Forelimb muscle (tissue), 1 donor: Measurements from ENCODE around the gene BDH1. TPM values are rescaled to one million over a fixed set of nuclear protein-coding genes. Genes with fewer than 3 reads are reported as not detected.
"Not testable (repeated sequence)": the region's sequence is repeated elsewhere in the genome, so short reads cannot be mapped to it uniquely, and the experiment has no call there.

Experiments used
- DNase-seq: peaks from one replicate; pipeline ENCODE4 v3.0.0-alpha.2; 2013; ENCODE audit warnings: low read depth
- polyA plus RNA-seq: library from polyadenylated mRNA; unstranded; fragments of 120-200 nt; gene quantifications from one replicate; pipeline ENCODE4 v1.2.1, GENCODE V29; 2013; ENCODE audit not compliant: insufficient read length

Gene BDH1
- polyA plus RNA-seq, 1 donor, result 4.1 TPM

DNA sequence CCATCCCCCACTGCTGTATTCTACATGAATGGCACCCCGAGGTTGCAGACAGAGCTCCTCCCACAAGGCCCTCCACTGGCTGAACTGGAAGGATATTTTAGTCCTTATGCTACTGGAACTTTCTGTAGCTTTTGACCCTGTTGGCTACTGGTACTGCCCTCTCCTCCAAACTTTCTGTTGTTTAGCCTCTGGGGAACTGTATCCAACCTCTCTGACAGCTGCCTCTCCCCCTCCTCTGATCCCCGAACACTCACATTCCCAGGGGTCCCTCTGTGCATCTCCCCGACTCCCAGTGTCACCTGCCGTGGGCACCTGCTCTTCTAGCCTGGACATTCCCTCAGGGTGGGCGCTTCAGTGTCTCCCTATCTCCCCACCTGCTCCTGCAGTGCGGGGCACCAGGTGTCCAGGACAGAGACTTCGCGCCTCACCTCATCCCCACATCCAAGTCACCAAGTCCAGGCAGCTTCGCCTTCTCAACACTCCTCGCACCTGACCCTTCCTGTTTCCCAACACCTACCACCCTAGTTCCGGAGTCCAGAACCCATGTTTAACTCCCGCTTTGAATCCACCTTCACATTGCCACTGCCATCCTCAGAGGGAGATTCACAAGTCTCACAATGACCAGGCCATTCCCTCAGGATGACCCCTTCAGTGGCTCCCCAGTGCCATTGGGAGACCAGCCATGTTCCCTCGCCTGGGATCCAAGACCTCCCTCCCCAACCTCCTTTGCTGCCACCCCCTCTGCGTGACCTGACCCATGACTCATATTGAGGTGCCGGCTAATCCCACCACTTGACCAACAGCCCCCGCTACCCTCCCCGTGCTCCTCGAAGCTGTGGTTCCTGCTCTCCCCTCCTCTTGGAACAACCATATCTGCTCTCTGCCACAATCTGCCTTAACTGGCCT is 34.2 kb downstream of the BDH1 start:
- no peak for DNase-seq

DNA sequence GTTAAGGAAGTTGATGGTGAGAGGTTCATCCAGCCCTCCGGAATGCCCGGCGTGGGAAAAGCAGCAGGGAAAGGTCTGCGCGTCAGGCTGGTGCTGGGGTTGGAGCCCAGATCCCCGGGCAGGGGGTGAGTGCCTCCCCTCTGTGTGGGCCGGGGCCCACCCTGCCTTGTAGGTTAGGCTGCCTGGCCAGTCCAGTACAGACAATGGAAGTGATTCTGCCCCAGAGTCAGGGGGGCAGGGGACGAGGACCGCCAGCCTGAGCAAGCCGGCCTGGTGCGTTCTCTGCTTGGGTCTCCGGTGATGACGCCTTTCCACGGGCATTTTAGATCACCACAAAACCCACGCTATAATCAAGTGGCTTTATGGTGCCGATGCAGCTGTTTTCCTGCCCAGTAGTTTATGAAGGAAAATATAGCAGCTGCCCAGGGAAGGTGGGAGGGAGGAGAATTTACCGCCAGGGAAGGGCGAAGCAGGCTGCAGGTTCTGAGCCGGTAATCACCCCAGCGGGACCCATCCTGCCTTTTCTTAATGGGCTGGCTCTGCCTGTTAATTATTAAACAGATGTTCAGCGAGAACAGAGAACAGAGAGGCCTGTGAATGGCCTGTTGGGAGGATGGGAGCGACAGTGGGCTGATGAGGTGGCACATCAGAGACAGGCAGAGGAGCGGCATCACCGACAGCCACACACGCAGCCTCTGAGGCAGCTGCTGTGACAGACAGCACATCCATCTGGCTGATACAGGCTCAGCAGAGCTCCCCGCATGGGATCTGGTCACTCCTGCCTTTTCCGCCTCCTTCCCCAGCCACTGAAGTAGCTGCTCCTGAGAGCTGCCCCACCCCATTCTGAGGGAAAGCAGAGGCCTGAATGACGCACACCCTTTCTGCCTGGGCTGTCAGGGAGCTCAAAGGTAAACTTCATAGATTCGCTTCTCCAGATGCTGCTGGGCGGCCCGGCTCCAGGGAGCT is 35.2 kb downstream of the BDH1 start:
- no peak for DNase-seq

DNA sequence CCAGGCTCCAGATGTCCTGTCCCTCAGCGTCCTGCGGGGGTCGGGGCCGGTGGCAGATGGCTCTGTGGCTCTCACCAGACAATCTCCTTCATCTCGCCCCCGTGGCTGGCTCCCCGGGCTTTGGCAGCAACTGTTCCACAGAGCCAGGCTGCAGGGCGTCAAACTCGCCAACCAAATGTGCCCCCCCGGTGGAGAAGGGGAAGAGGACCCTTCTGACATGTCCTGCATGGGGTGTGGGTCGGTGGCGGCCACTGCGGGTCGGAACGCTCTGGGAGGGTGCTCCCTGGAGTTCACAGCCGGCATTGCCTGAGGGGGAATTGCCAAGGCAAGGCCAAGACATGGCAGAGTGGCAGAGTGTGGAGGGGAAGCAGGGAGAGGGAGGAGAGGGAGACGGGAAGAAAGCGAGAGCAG is 36.0 kb downstream of the BDH1 start:
- DNase-seq, result no peak

DNA sequence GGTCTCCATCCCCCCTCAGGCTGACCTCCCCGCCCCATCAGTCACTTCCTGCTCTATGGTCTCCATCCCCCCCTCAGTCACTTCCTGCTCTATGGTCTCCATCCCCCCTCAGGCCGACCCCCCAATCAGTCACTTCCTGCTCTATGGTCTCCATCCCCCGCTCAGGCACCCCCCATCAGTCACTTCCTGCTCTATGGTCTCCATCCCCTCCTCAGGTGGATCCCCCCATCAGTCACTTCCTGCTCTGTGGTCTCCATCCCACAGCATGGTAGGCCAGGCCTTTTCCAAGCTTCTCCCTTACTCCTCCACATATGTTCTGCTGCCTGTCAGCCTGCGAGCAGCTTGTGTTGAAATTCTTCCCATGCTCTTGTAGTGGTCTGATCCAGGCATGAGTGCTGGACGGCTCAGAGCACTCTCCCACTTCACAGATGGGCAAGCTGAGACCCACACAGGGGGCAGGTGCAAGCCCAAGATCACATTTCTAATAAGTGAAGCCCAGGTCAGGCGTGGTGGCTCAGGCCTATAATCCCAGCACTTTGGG is 36.8 kb downstream of the BDH1 start:
- DNase-seq, result no peak

DNA sequence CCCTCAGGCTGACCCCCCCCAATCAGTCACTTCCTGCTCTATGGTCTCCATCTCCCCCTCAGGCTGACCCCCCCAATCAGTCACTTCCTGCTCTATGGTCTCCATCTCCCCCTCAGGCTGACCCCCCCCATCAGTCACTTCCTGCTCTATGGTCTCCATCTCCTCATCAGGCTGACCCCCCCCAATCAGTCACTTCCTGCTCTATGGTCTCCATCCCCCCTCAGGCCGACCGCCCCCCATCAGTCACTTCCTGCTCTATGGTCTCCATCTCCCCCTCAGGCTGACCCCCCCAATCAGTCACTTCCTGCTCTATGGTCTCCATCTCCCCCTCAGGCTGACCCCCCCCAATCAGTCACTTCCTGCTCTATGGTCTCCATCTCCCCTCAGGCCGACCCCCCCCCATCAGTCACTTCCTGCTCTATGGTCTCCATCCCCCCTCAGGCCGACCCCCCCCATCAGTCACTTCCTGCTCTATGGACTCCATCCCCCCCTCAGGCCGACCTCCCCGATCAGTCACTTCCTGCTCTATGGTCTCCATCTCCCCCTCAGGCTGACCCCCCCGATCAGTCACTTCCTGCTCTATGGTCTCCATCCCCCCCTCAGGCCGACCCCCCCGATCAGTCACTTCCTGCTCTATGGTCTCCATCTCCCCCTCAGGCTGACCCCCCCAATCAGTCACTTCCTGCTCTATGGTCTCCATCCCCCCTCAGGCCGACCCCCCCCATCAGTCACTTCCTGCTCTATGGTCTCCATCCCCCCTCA is 37.7 kb downstream of the BDH1 start:
- DNase-seq, result not testable (repeated sequence)

DNA sequence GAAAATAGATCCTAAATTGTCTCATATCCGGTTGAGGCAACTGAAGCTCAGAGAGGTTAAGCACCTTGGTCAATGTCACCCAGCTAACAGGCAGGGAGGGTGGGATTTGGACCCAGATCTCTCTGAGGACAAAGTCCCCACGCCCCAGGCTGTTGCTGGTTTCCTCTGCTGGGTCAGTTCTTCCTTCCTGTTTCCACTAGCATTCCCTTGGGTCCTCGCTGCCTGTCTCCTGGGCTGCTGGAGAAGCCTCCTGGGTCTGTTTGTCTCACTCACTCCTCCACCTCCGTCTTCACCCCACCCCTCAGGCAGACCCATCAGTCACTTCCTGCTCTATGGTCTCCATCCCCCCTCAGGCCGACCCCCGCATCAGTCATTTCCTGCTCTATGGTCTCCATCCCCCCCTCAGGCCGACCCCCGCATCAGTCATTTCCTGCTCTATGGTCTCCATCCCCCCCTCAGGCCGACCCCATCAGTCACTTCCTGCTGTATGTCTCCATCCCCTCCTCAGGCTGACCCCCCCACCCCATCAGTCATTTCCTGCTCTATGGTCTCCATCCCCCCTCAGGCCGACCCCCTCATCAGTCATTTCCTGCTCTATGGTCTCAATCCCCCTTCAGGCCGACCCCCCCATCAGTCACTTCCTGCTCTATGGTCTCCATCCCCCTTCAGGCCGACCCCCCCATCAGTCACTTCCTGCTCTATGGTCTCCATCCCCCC is 38.7 kb downstream of the BDH1 start:
- not testable (repeated sequence) for DNase-seq

DNA sequence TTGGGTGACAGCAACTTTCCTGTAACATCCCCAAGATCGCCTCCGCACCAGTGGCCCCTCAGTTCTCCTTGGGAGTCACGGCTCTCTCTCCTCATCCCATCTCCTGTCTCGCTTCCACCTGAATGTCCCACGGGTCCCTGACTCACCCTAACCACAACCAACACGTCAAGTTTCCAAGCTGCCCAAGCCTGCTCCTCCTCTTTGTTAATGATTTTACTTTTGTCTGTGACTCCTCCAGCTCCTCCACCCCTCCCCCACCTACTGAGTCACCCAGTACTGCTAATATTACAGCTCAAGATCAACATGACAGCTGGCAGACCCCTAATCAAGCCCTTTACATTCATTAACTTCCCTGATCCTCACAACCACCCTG is 39.3 kb downstream of the BDH1 start:
- DNase-seq, result no peak

DNA sequence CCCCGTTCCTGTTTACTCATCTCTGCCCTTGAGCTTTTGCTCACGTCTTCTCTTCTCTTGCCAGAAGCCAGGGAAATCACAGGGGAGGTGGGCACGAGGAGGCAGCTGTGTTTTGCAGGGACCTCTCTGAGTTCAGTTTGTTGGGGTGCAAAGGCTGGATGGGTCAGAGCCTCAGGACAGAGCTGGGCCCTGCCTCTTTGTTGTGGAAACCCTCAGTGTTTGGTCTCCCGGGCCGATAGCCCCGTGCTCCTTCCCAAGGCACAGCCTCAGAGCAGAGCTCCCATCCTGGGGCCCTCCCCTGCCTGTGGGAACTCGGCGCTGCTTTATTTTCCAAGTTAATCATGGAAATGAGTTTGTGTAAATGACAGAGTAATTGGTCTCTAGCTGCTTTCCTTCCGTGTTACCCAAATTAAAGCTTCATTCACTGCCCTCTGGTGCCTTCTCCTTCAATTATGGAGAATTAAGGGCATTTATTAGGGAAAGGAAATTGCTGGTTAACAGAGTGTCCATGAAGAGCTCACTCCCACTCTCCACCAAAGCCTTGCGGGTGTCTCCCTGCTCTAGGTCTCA is 40.9 kb downstream of the BDH1 start:
- DNase-seq, result no peak

DNA sequence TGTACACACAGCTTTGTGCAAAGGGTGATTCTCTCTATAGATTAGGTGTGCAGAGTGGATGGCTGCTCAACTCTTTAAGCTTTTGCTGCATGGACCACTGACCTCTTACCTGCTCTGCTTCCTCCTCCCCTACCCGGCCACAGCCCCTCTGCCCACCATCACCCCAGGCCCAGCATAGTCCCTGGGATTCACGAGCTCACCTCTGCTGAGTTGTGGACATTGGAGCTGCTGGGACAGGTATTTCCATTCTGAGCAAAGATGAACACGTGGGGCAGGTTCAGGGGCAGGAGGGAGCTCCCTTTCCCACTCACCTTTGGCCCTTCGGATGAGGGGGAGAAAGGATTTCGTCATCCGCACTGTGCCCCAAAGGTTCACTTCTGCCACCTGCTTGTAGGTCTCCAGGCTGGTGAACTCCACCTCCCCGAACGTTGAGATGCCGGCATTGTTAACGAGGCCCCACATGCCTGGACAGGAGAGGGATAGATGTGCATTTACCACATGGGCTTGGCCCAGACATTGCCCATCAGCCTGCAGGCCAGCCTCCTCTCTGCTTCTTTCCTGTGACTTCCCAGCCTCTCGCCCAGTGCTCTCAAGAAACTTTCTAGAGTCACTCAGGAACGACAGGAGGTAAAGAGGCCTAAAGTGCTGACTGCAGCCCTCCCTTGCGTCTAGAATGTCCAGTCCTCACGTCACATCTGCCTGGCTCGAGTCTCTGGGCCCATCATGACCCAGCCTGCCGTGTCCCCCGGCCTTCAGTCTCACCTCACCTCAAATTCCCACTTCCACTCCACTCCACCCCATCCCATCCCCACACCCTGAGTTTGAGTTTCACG is 41.6 kb downstream of the BDH1 start:
- DNase-seq, result no peak

DNA sequence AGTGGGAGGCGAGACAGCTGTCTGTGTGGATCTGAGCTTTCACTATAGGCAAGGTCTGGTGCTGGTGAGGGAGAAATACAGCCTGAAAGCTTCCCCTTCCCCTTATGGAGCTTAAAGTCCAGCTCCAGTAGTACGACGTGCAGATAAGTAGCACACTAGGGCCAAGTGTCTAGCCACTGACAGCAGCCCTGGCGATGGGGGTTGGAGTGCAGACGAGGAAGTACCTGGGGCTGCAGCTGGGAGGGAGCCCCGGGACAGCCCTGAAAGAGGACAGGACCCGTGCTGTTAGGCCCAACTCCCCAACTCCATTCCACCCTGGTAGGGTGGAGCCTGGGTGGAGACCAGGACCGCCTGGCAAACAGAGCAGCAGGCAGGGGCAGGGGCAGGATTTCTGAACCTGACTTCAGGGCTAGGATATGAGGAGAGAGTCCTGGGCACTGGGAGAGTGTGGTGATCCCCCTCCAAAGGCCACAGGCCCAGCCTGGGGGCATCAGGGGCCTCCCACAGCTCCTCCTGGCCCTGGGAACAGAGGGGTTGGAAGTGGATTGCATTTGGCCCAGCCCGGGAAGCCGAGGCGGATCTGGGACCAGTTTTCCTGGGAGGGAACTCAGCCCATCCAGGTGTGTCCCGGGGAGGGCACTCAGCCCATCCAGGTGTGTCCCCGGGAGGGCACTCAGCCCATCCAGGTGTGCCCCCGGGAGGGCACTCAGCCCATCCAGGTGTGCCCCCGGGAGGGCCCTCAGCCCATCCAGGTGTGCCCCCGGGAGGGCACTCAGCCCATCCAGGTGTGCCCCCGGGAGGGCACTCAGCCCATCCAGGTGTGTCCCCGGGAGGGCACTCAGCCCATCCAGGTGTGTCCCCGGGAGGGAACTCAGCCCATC is 42.8 kb downstream of the BDH1 start:
- no peak for DNase-seq

DNA sequence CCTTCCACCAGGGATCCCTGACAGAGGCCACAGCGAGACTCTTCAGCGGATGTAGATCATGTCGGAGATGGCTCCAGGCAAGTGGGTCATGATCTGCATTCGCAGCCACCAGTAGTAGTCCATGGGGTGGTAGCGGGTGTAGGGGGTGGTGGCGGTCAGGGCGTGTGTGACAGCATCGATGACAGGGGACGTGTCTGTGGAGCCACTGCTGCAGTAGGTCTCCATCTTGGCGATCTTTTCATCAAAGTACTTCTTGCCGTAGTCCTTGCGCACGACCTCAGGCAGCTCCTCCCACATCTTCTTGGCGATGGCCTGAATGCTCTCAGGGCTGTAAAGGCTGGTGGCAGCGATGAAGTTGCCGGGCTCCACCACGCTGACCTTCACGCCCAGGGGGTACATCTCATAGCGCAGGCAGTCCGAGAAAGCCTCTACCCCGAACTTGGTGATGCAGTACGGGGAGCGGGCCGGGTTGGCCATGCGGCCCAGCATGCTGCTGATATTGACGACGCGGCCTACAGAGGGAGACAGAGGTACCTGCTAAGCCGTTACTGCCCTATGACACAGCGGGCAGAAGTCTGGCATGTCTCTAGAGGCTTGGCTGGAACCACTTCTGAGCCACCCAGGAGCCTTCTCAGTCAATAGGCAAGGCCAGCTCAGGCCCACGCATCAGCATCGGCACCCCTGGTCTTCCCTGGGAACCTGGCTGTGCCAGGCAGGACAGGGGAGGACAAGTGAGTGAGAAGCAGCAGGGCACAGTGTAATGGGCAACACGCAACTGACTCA is 43.7 kb downstream of the BDH1 start:
- DNase-seq, result no peak

DNA sequence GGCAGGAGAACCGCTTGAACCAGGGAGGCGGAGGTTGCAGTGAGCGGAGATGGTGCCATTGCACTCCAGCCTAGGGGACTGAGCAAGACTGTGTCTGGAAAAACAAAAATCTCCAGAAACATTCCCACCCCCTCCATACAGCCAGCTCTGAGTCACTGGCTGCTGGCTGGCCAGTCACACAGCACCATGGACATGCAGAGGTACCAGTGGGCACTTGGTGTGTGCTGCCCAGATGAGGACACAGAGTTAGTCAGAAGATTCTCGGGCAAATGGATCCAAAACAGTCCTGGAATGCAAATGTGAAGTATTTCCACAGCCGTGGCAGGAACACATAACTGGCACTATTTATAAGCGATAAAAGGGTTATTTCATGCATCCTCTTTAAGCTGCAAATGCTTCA is 44.6 kb downstream of the BDH1 start:
- DNase-seq, result no peak

DNA sequence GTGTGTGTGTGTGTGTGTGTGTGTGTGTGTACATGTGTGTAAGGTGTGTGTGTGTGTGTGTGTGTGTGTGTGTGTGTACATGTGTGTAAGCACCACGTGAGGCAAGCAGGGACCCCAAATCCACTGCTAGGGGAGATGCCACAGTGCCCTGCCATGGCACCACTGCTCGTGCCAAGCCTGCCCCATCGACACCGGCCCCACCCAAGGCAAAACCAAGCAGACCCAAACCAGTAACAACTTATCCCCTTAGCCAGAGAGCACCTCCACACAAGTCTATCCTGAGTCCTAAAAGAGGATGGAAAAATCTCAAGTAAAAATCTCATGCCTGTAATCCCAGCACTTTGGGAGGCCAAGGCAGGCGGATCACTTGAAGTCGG is 45.1 kb downstream of the BDH1 start:
- no peak for DNase-seq

DNA sequence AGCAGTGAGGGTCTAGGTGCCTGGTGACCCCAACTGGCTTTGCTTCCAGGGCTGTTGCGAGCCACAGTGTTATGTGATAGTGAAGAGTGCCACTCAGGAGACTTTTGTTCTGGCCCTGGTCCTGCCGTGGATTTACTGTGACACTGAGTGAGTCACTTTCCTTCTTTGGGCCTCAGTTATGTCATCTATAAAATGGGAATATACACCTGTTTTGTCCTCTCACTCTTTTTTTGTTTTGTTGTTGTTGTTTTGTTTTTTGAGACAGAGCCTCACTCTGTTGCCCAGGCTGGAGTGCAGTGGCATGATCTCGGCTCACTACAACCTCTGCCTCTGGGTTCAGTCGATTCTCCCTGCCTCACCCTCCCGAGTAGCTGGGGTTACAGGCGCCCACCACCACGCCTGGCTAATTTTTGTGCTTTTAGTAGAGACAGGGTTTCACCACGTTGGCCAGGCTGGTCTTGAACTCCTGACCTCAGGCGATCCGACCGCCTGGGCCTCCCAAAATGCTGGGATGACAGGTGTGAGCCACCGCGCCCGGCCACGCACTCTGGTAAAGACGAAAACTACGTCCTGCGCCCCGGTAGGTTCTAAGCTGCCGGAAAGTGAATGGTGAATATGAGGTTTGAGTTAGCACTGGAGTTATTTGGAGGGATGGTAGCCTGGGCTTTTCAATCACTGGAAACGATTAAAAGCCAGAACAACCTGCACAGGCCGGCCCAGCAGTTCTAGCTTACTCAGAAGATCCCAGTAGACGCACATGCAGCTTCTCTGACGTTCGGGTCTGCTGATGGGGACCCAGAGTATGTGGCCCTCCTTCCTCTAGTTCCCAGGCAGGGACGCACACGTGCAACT is 46.6 kb downstream of the BDH1 start:
- DNase-seq, result no peak

DNA sequence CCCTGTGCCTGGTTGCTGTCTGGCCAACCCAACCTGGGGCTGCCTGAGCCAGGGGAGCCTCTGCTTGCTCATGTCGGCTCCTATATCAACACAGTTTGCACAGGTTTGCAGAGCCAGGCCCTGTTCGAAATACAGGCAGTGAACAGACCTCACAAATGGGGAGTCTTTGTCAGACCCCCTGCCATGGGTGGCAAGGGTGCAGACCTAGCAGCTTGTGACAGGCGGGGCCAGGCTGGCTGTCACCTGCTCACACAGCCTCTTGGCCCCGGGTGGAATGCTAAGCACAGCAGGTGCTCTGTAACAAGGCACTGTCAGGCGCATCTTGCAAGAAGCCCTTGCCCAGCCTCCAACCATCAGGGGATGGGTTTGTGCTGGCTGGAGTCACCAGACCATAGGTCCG is 47.3 kb downstream of the BDH1 start:
- no peak for DNase-seq

DNA sequence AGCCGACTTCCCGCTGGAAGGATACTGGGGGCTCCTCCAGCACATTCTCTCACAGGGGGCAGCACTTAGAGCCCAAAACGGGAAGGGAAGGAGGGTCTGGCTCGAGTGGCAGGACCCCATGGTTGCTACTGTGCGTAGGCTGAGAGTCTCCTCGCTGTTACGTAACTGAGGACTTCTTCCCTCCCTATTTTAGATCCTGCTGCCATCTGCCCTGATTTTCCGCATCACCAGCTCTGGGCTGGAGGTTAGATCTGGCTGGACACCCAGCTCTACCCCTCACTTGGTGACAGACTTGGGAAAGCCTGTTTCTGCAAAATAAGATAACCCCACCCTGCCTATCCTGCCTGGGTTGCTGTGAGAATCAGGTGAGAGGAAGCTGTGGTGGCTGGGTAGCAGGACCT is 47.7 kb downstream of the BDH1 start:
- no peak for DNase-seq

DNA sequence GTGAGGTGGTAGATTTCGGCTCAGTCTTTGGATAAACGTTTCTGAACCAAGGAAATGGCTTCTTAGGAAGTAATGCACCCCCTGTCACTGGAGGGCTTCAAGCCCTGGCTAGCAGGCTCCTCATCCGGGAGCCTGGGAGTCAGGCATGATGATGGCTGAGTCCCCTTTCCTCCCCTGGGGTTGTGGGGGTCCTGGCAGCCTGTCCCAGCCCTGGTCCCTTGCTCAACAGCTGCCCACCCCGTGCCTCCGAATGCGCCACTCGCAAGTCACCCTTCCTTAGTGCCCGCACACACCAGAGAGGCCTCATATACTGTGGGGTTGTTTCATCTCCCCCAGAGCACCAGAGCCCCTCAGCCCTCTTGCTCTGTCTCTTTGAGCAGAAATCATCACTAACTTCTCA is 48.2 kb downstream of the BDH1 start:
- no peak for DNase-seq
